PFSK-1 (cell line): ENCODE data around the gene MX1.

ENCODE experiments used
- FOXP2 ChIP-seq: optimal IDR thresholded peaks from 2 replicates; pipeline ENCODE3; 2011; ENCODE audit warnings: borderline replicate concordance, control low read depth, inconsistent platforms; ENCODE audit not compliant: insufficient read depth; ENCODE audit errors: extremely low read length, extremely low read depth
- POLR2AphosphoS5 ChIP-seq: IDR thresholded peaks from 2 replicates; pipeline ENCODE4 v1.6.1; 2012; ENCODE audit warnings: low read depth, mild to moderate bottlenecking, control low read depth, low read length, moderate library complexity
- REST ChIP-seq, 2 experiments: IDR thresholded peaks; 2 replicates each; pipeline versions ENCODE4 v1.6.1 to v1.8.0; 2011 to 2012; ENCODE audit warnings: low read depth in 2 of 2, low read length in 2 of 2, control low read depth in 1 of 2, inconsistent platforms in 1 of 2, mild to moderate bottlenecking in 1 of 2, moderate library complexity in 1 of 2; ENCODE audit not compliant: insufficient read depth in 1 of 2
- SIN3A ChIP-seq: IDR thresholded peaks from 2 replicates; pipeline ENCODE4 v1.6.1; 2012; ENCODE audit warnings: mild to moderate bottlenecking, low read length, moderate library complexity, borderline replicate concordance; ENCODE audit not compliant: insufficient read depth
- TAF1 ChIP-seq: IDR thresholded peaks from 2 replicates; pipeline ENCODE4 v1.6.1; 2012; ENCODE audit warnings: low read length, control low read depth, borderline replicate concordance; ENCODE audit not compliant: insufficient read depth

Gene MX1

GRCh38 chr21:41433566-41433965 is 7.5 kb downstream of the MX1 start:
- no peak for TF ChIP-seq TAF1

- TF ChIP-seq TAF1 (no peak), FOXP2 (no peak), SIN3A (no peak), REST (IDR thresholded peaks at IDR 0.05; ENCODE audit: insufficient read depth in 1 of 2, low read depth in 2 of 2, low read length in 2 of 2) (no peak)
These were observed 9.7 kb downstream of the MX1 start for GRCh38 chr21:41435706-41436105.

GRCh38 chr21:41437729-41438128 is 11.7 kb downstream of the MX1 start:
- no peak for TF ChIP-seq FOXP2
- TF ChIP-seq SIN3A: no peak
- TF ChIP-seq REST (IDR thresholded peaks at IDR 0.05; ENCODE audit: insufficient read depth in 1 of 2, low read depth in 2 of 2, low read length in 2 of 2): no peak

- TF ChIP-seq SIN3A: no peak
- no peak for TF ChIP-seq REST (IDR thresholded peaks at IDR 0.05; ENCODE audit: insufficient read depth in 1 of 2, low read depth in 2 of 2, low read length in 2 of 2)
- no peak for TF ChIP-seq POLR2AphosphoS5
- no peak for TF ChIP-seq TAF1
- no peak for TF ChIP-seq FOXP2
These were observed 12.5 kb downstream of the MX1 start for GRCh38 chr21:41438425-41439113.

- TF ChIP-seq SIN3A (no peak), REST (IDR thresholded peaks at IDR 0.05; ENCODE audit: insufficient read depth in 1 of 2, low read depth in 2 of 2, low read length in 2 of 2) (no peak), TAF1 (no peak), FOXP2 (no peak), POLR2AphosphoS5 (no peak)
These were observed 13.2 kb downstream of the MX1 start for GRCh38 chr21:41439248-41439647.
